ENCODE results near the gene RAC3. TPM values are rescaled to one million over a fixed set of nuclear protein-coding genes. Genes with fewer than 3 reads are reported as not detected.

RAC3 gene
- total and polyA plus RNA-seq, 9 of the 15 experiments (the other 6 are each of a cell fraction or from before 2014, with no cell fraction given), result 0.23 to 292 (median 118) TPM

- POLR2A ChIA-PET, result no interaction called here
- Histone ChIP-seq H3K36me3 (ENCODE audit: control insufficient read depth, insufficient read depth, low read length) (peaks cover 23% of the 10 kb centered on the region; the same call in 1 of the 3 replicates), H2AFZ (ENCODE audit: low read depth, low read length) (no peak overlapping the region), H3K4me1 (replicated peaks in 1 of 2; ENCODE audit: control insufficient read depth in 2 of 2, insufficient read depth in 2 of 2, low read length in 2 of 2) (peaks cover 5 to 94% of the 10 kb centered on the region in 2 experiments; a peak in 3 of 5 replicates), H3K9me3 (replicated peaks; ENCODE audit: control insufficient read depth, insufficient read depth, low read depth, low read length) (no peaks in the 10 kb centered on the region), H3K4me3 (no peak overlapping the region), H4K20me1 (replicated peaks; ENCODE audit: control insufficient read depth, insufficient read depth, low read length) (peaks cover 6% of the 10 kb centered on the region; the same call in 1 of the 2 replicates), H3K9me1 (ENCODE audit: control insufficient read depth, insufficient read depth, low read length) (no peaks in the 10 kb centered on the region), H3K79me2 (ENCODE audit: control insufficient read depth, insufficient read depth, low read length) (peaks cover 5% of the 10 kb centered on the region), H3K9ac (ENCODE audit: insufficient read depth in 1 of 2, low read depth in 2 of 2, low read length in 2 of 2) (peak overlapping the region in 1 of 2 experiments; percentile 48; a peak in 2 of 4 replicates), H3K4me2 (ENCODE audit: insufficient read depth, low read length) (no peak overlapping the region), H3K27me3 (ENCODE audit: control insufficient read depth in 2 of 2, insufficient read depth in 2 of 2, low read length in 2 of 2) (no peaks in the 10 kb centered on the region), H3K27ac (ENCODE audit: extremely low read depth, low read depth, low read length) (no peak overlapping the region)
- no peak for DNase-seq (ENCODE audit: extremely low read depth in 1 of 4, low spot score in 3 of 4)
- no peak for ATAC-seq
- intact Hi-C loops (cut with micrococcal nuclease), result no loop called here
- CTCF ChIA-PET (ENCODE audit: low intra/inter-chr PET ratio), result no interaction called here
- BruUV-seq (replicated peaks), result no TSS peak
- WGBS (ENCODE audit: insufficient coverage, low coverage, missing lambda C conversion rate), result 64% methylated on average over 24 of the region's 24 CpGs
- TF ChIP-seq POLR2G (IDR thresholded peaks at IDR 0.05; ENCODE audit: low read depth, low read length), result peak; percentile 33; the same call in 1 of the 2 replicates
- no peak for TF ChIP-seq ZNF282 (CRISPR knock-in tag; IDR thresholded peaks at IDR 0.05)
- TF ChIP-seq ZBTB33 (CRISPR knock-in tag; IDR thresholded peaks at IDR 0.05), result peak; percentile 42; the same call in 1 of the 2 replicates
- in situ Hi-C loops (cut with MboI), result no loop called here
- no peak for FAIRE-seq
These were observed 16.0 kb upstream of the RAC3 start for GRCh38 chr17:82015311-82015971.

Data from K562 (cell line).